Activated T-cell treated with anti-CD3 and anti-CD28 coated beads for 24 hours (primary cell): ENCODE results near the gene MAPKAPK5.
"Not testable (repeated sequence)": the region's sequence is repeated elsewhere in the genome, so short reads cannot be mapped to it uniquely, and the experiment has no call there.

Experiments
- DNase-seq: peaks from one replicate; pipeline ENCODE4 v3.0.0-alpha.2; 2020; ENCODE audit warnings: low read depth

The MAPKAPK5 gene, protein sequence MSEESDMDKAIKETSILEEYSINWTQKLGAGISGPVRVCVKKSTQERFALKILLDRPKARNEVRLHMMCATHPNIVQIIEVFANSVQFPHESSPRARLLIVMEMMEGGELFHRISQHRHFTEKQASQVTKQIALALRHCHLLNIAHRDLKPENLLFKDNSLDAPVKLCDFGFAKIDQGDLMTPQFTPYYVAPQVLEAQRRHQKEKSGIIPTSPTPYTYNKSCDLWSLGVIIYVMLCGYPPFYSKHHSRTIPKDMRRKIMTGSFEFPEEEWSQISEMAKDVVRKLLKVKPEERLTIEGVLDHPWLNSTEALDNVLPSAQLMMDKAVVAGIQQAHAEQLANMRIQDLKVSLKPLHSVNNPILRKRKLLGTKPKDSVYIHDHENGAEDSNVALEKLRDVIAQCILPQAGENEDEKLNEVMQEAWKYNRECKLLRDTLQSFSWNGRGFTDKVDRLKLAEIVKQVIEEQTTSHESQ

GRCh38 chr12:111841750-111842555 is at the start of gene MAPKAPK5:
Gene MAPKAPK5 (plus strand): TSS chr12:111842228. CDS start chr12:111842734, 506 bp downstream.
- peak; percentile 96 for DNase-seq

- no peak for DNase-seq
These were observed 49.2 kb upstream of the MAPKAPK5 start for GRCh38 chr12:111792856-111793235.

DNA sequence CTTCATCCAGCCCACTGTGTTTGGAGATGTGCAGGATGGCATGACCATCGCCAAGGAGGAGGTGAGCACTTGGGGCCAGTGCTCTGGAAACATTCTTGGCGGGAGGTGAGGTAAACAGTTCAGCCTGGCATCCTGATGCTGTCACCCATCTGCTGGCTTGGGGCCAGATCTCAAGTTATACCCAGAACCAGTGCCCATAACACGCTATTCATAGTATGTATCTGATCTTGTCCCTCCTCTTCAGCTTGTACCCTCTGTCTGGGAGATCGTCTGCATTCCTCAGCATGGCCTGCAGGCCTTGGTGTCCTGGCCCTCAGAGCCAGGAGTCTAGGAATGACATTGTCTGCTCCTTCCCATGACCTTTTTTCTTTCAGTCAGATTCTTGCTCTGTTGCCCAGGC is 43.8 kb upstream of the MAPKAPK5 start:
- DNase-seq, result no peak

DNA sequence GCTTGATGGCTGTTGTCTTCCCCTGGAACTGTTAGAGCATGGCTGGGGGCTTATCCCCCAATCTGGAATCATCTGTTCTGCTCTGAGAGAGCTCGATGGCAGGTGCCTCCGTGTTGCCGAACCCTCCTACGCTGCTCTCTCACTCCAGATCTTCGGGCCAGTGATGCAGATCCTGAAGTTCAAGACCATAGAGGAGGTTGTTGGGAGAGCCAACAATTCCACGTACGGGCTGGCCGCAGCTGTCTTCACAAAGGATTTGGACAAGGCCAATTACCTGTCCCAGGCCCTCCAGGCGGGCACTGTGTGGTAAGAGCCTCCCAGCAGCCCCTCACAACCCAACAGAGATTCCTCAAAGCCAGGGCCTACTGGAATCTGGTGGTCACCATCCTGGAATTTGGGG is 42.3 kb upstream of the MAPKAPK5 start:
- no peak for DNase-seq

- no peak for DNase-seq
These were observed 38.9 kb upstream of the MAPKAPK5 start for GRCh38 chr12:111803038-111803626.

GRCh38 chr12:111803851-111804250 is 38.2 kb upstream of the MAPKAPK5 start:
- DNase-seq, result no peak

- DNase-seq, result no peak
These were observed 35.7 kb upstream of the MAPKAPK5 start for GRCh38 chr12:111806304-111806703.

DNA sequence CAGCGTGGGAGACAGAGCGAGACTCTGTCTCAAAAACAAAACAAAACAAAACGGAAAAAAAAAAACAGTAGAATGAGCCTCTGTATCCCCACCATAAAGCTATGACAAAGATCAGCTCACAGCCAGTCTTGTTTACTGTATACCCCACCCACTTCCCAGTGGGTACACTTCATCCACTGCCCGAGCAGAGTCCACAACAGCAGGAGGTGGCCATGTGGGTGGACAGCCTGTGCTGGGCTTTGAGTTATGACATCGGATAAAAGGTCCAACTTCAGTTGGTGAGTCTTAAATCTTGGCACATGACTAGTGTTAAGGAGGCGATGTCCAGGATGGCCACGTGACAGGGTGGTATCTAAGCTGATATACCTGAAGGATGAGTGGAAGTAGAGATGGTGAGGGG is 34.8 kb upstream of the MAPKAPK5 start:
- DNase-seq, result no peak

GRCh38 chr12:111812881-111813741 is 28.9 kb upstream of the MAPKAPK5 start:
- DNase-seq, result peak; percentile 50

DNA sequence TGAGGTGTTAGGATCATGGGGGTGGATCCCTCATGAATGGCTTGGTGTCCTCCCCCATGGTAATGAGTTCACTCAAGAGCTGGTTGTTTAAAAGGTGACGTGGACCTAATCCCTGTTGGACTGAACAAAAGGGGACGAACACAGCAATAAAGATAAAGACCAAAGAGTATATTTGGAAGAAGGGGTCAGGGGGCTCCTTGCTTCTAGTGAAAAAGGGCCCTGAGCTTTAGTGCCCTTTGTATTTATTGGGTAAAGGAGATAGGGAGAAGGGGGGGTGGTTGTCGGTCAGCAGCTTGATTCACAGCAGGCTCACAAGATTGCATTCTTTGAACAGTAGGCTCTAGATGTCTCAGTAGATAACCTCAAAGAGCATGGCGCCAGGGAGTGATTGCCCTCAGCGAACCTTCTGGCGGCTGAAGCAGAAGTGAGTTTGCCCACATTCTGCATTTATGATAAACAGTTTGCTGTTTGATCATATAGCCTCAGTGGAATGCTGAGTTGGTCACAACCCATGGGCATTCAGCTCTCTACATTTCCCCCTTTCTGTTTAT is 25.9 kb upstream of the MAPKAPK5 start:
- no peak for DNase-seq

- not testable (repeated sequence) for DNase-seq
These were observed 25.1 kb upstream of the MAPKAPK5 start for GRCh38 chr12:111816898-111817297.

DNA sequence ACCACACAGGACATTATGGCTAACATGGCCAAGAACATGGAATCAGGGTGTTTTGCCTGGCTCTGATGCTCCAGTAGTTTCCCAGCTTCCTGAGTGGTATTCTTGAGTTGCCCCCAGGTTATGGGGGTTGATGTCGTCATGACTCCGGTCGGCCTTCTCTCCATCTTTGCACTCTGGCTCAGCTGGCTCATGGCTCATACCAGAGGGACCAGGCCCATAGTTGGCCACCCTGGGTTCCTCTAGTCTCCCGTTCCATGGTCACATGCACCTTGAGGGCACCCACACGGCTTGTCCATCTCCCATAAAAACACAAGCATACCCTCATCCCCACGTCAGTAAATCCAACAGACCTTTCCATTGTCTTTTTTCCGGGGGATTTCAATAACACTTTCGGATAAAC is 23.7 kb upstream of the MAPKAPK5 start:
- DNase-seq, result no peak

DNA sequence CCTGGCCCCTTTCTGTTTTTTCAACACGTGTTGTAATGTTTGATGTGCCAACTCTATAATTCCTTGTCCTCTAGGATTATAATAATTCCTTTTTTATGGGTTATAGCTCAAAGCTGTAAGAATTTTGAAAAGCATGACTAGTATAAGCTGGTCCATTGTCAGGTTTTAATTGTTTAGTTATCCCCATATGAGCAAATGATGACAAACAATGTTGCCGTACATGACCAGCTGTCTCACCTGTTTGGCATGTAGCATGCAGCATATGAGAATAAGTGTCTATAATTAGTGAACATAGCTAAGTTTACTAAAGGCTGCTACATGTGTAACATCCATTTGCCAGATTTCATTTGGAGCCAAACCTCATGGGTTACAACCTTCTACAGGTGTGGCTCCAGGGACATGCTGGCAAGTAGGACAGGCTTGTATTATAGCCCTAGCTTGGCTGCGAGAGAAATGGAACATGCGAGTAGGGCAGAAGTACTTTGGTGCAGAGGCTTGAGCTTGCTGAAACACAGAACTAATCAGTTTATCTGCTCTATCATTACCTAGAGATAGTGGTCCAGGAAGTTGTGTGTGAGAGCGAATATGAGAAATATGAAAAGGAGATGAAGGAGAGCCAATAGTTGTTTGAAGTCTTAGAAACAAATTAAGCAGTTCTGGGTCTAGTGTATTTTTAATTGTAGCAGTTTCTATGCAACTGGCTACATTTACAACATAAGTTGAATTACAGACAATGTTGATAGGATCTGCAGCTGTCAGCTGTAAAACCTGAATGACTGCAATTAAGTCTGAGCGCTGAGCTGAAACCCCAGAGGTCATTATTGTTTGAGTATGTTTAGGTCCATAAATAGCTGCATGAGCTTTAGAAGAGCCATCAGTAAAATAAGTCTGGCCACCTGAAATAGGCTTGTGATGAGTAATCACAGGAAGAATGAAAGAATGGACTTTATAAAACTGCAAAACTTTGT is 22.6 kb upstream of the MAPKAPK5 start:
- DNase-seq, result no peak

- DNase-seq, result not testable (repeated sequence)
These were observed 21.2 kb upstream of the MAPKAPK5 start for GRCh38 chr12:111820828-111821227.

- DNase-seq, result no peak
These were observed 19.1 kb upstream of the MAPKAPK5 start for GRCh38 chr12:111822886-111823285.

GRCh38 chr12:111823891-111824290 is 18.1 kb upstream of the MAPKAPK5 start:
- DNase-seq, result no peak

DNA sequence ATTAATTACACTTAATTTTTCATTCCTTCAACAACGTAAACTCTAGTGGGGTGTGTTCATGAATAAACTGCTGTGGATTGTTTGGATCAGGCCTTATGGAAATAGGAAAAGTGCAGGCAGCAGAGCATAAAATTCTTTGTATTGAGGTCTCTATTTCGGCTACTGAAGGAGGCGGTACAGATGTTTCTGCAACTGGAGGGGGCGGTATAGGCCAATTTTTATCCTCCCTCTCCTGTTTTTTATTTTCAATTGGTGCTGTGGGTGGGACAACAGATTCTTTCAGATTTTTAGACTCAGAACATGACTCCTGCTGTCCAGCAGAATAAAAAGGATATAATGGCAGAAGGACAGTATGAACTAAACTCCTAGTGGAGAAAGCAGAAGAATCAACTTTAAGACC is 17.7 kb upstream of the MAPKAPK5 start:
- DNase-seq, result not testable (repeated sequence)

- no peak for DNase-seq
These were observed 16.5 kb upstream of the MAPKAPK5 start for GRCh38 chr12:111825509-111825908.

GRCh38 chr12:111826316-111826715 is 15.7 kb upstream of the MAPKAPK5 start:
- no peak for DNase-seq

- no peak for DNase-seq
These were observed 15.0 kb upstream of the MAPKAPK5 start for GRCh38 chr12:111826992-111827391.
